HepG2 (cell line): ENCODE results near the gene SETD1B. TPM values are rescaled to one million over a fixed set of nuclear protein-coding genes. Genes with fewer than 3 reads are reported as not detected.

ENCODE experiments used
- CCAR2 ChIP-seq: fragments of 200-400 bp; formaldehyde crosslinking; optimal IDR thresholded peaks from 2 replicates; pipeline ENCODE3; 2018; ENCODE audit warnings: low read depth, mild to moderate bottlenecking, low read length, moderate library complexity
- CHD2 ChIP-seq: IDR thresholded peaks from 2 replicates; pipeline ENCODE4 v1.6.1; 2011; ENCODE audit warnings: low read depth, low read length, improper control_type of control experiment
- DMAP1 ChIP-seq: IDR thresholded peaks from 2 replicates; pipeline ENCODE4 v1.6.1; 2016
- FOXA1 ChIP-seq, 2 experiments: fragments of 450-650 bp in 1 of 2; sonication (generic) in 1 of 2; formaldehyde crosslinking in 1 of 2; IDR thresholded peaks; 2 replicates each; pipeline versions ENCODE4 v1.4.0 to v1.6.1; 2016 to 2020; ENCODE audit warnings: missing genetic modification reagents in 1 of 2
- HMG20B ChIP-seq: conservative IDR thresholded peaks from 2 replicates; pipeline ENCODE4 v1.6.1; 2016; ENCODE audit warnings: missing genetic modification reagents, missing compliant biosample characterization
- JARID2 ChIP-seq: sonication (generic); formaldehyde crosslinking; IDR thresholded peaks from 2 replicates; pipeline ENCODE4 v1.8.1; 2023; ENCODE audit warnings: missing genetic modification reagents, inconsistent platforms; ENCODE audit not compliant: insufficient replicate concordance
- MBNL3 ChIP-seq: fragments of 250-450 bp; sonication (Bioruptor Pico); conservative IDR thresholded peaks from 2 replicates; pipeline ENCODE4 v1.8.0; 2022; ENCODE audit warnings: mild to moderate bottlenecking, inconsistent platforms
- MLLT10 ChIP-seq: sonication (generic); formaldehyde crosslinking; IDR thresholded peaks from 2 replicates; pipeline ENCODE4 v1.4.0; 2020; ENCODE audit warnings: missing genetic modification reagents
- NFE2L2 ChIP-seq: fragments of 150-350 bp; IDR thresholded peaks from 2 replicates; pipeline ENCODE4 v1.6.1; 2014; ENCODE audit warnings: low read length
- NFYC ChIP-seq: IDR thresholded peaks from 2 replicates; pipeline ENCODE4 v1.6.1; 2016; ENCODE audit warnings: missing genetic modification reagents, missing compliant biosample characterization
- PPARG ChIP-seq: conservative IDR thresholded peaks from 2 replicates; pipeline ENCODE4 v1.6.1; 2016; ENCODE audit warnings: missing biosample characterization, missing genetic modification reagents
- SIX1 ChIP-seq: sonication (generic); formaldehyde crosslinking; IDR thresholded peaks from 2 replicates; pipeline ENCODE4 v1.4.0; 2020; ENCODE audit warnings: missing genetic modification reagents, borderline replicate concordance
- SOX5 ChIP-seq: IDR thresholded peaks from 2 replicates; pipeline ENCODE4 v1.6.1; 2016; ENCODE audit warnings: borderline replicate concordance
- TAF15 ChIP-seq: fragments of 200-400 bp; formaldehyde crosslinking; IDR thresholded peaks from one replicate; pipeline ENCODE4 v1.6.1; 2018; ENCODE audit warnings: mild to moderate bottlenecking, low read depth, low read length; ENCODE audit not compliant: poor library complexity, severe bottlenecking
- ZBTB38 ChIP-seq: sonication (generic); formaldehyde crosslinking; IDR thresholded peaks from 2 replicates; pipeline ENCODE4 v1.5.1; 2020; ENCODE audit warnings: mild to moderate bottlenecking, missing genetic modification reagents
- ZFP91 ChIP-seq: sonication (generic); formaldehyde crosslinking; IDR thresholded peaks from 2 replicates; pipeline ENCODE4 v1.9.0; 2022; ENCODE audit warnings: missing genetic modification reagents, mild to moderate bottlenecking, borderline replicate concordance
- ZNF335 ChIP-seq: sonication (generic); formaldehyde crosslinking; IDR thresholded peaks from 2 replicates; pipeline ENCODE4 v1.4.0; 2020; ENCODE audit warnings: missing genetic modification reagents
- ZNF777 ChIP-seq: sonication (generic); formaldehyde crosslinking; IDR thresholded peaks from 2 replicates; pipeline ENCODE4 v1.4.0; 2020; ENCODE audit warnings: missing genetic modification reagents
- polyA plus RNA-seq, 8 experiments: library from polyadenylated mRNA; depleted of rRNA in 3 of 8; stranded (reverse) in 7 of 8; unstranded in 1 of 8; fragments of >200 nt; fragmentation: Illumina TruSeq in 4 of 8; extraction: Trizol in 4 of 8; gene quantifications; 2 replicates each; pipeline versions ENCODE4 v1.2.1 to v1.2.3, GENCODE V29; 2011 to 2016; ENCODE audit warnings: low read depth in 4 of 8, missing spikeins in 1 of 8, mixed read lengths in 1 of 8; ENCODE audit not compliant: insufficient read depth in 1 of 8
- total RNA-seq, 5 experiments: library from RNA; depleted of rRNA; stranded (reverse); fragments of >200 nt; fragmentation: Illumina TruSeq; extraction: Trizol; gene quantifications; 2 replicates each; pipeline ENCODE4 v1.2.3, GENCODE V29; 2016; ENCODE audit warnings: low read depth in 1 of 5
- TF ChIP-seq, protein P1 (sequence below): IDR thresholded peaks from 2 replicates; pipeline ENCODE4 v1.6.1; 2018; ENCODE audit warnings: missing genetic modification reagents
- TF ChIP-seq, protein P2 (sequence below): IDR thresholded peaks from 2 replicates; pipeline ENCODE4 v1.6.1; 2016
- TF ChIP-seq, protein P3 (sequence below): sonication (generic); formaldehyde crosslinking; IDR thresholded peaks from 2 replicates; pipeline ENCODE4 v1.8.0; 2022; ENCODE audit warnings: missing genetic modification reagents, mild to moderate bottlenecking, inconsistent platforms, borderline replicate concordance
- TF ChIP-seq, protein P4 (sequence below): sonication (generic); formaldehyde crosslinking; IDR thresholded peaks from 2 replicates; pipeline ENCODE4 v1.4.0; 2020; ENCODE audit warnings: missing genetic modification reagents, mild to moderate bottlenecking, borderline replicate concordance

Gene SETD1B
- total and polyA plus RNA-seq, 2 of the 13 experiments (the other 11 are each of a cell fraction or from before 2014, with no cell fraction given): 1.1 to 1.4 TPM

GRCh38 chr12:121793838-121794533 is 9.8 kb upstream of the SETD1B start (continued):
- TF ChIP-seq, protein P1, sequence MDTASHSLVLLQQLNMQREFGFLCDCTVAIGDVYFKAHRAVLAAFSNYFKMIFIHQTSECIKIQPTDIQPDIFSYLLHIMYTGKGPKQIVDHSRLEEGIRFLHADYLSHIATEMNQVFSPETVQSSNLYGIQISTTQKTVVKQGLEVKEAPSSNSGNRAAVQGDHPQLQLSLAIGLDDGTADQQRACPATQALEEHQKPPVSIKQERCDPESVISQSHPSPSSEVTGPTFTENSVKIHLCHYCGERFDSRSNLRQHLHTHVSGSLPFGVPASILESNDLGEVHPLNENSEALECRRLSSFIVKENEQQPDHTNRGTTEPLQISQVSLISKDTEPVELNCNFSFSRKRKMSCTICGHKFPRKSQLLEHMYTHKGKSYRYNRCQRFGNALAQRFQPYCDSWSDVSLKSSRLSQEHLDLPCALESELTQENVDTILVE (CRISPR knock-in tag): 0 out of 2 replicates have a peak, but pooled peaks have one; percentile 15
- TF ChIP-seq ZNF335 (CRISPR knock-in tag): no peak
- no peak for TF ChIP-seq TAF15
- TF ChIP-seq SOX5: peak; percentile 53
- peak; percentile 76 for TF ChIP-seq NFYC (CRISPR knock-in tag)
- no peak for TF ChIP-seq MLLT10 (CRISPR knock-in tag)
- peak; percentile 93 for TF ChIP-seq ZBTB38 (CRISPR knock-in tag)
- no peak for TF ChIP-seq HMG20B (CRISPR knock-in tag)
- TF ChIP-seq PPARG: peak; percentile 43; the same call in 1 of the 2 replicates
- TF ChIP-seq MBNL3 (CRISPR knock-in tag): no peak
- TF ChIP-seq, protein P2, sequence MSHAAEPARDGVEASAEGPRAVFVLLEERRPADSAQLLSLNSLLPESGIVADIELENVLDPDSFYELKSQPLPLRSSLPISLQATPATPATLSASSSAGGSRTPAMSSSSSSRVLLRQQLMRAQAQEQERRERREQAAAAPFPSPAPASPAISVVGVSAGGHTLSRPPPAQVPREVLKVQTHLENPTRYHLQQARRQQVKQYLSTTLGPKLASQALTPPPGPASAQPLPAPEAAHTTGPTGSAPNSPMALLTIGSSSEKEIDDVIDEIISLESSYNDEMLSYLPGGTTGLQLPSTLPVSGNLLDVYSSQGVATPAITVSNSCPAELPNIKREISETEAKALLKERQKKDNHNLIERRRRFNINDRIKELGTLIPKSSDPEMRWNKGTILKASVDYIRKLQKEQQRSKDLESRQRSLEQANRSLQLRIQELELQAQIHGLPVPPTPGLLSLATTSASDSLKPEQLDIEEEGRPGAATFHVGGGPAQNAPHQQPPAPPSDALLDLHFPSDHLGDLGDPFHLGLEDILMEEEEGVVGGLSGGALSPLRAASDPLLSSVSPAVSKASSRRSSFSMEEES: peak; percentile 45; the same call in 1 of the 2 replicates
- TF ChIP-seq DMAP1 (CRISPR knock-in tag): no peak; the same call in 1 of the 2 replicates
- TF ChIP-seq ZNF777 (CRISPR knock-in tag): peak; percentile 78
- no peak for TF ChIP-seq CHD2
- TF ChIP-seq, protein P3, sequence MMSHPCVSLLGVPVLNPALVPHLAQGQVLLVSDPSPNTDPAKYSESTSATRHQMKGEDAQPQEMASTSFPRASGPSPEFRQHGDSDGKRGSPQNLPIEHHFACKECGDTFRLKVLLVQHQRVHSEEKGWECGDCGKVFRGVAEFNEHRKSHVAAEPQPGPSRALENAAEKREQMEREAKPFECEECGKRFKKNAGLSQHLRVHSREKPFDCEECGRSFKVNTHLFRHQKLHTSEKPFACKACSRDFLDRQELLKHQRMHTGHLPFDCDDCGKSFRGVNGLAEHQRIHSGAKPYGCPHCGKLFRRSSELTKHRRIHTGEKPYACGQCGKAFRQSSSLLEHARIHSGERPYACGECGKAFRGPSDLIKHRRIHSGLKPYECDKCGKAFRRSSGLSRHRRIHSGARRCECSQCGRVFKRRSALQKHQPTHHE (CRISPR knock-in tag): peak; percentile 47; the same call in 1 of the 2 replicates
- TF ChIP-seq CCAR2: no peak
- TF ChIP-seq ZFP91 (CRISPR knock-in tag): peak; percentile 95
- TF ChIP-seq FOXA1 (IDR thresholded peaks at IDR 0.05): no peak
- TF ChIP-seq FOXA1 (CRISPR knock-in tag; IDR thresholded peaks at IDR 0.05): peak; percentile 51
- no peak for TF ChIP-seq NFE2L2
- TF ChIP-seq SIX1 (CRISPR knock-in tag): no peak
- TF ChIP-seq, protein P4, sequence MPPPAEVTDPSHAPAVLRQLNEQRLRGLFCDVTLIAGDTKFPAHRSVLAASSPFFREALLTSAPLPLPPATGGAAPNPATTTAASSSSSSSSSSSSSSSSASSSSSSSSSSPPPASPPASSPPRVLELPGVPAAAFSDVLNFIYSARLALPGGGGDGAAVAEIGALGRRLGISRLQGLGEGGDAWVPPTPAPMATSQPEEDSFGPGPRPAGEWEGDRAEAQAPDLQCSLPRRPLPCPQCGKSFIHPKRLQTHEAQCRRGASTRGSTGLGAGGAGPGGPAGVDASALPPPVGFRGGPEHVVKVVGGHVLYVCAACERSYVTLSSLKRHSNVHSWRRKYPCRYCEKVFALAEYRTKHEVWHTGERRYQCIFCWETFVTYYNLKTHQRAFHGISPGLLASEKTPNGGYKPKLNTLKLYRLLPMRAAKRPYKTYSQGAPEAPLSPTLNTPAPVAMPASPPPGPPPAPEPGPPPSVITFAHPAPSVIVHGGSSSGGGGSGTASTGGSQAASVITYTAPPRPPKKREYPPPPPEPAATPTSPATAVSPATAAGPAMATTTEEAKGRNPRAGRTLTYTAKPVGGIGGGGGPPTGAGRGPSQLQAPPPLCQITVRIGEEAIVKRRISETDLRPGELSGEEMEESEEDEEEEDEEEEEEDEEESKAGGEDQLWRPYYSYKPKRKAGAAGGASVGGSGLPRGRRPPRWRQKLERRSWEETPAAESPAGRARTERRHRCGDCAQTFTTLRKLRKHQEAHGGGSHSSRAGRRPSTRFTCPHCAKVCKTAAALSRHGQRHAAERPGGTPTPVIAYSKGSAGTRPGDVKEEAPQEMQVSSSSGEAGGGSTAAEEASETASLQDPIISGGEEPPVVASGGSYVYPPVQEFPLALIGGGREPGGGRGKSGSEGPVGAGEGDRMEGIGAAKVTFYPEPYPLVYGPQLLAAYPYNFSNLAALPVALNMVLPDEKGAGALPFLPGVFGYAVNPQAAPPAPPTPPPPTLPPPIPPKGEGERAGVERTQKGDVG (CRISPR knock-in tag): no peak; the same call in 1 of the 2 replicates
- TF ChIP-seq JARID2: no peak
